ENCODE measurements around the gene RNF130. TPM values are rescaled to one million over a fixed set of nuclear protein-coding genes. Genes with fewer than 3 reads are reported as not detected.

The RNF130 gene
- total and polyA plus RNA-seq, 2 of the 13 experiments (the other 11 are each of a cell fraction or from before 2014, with no cell fraction given), result 28.2 to 28.3 TPM

- BruUV-seq (replicated peaks), result no TSS peak
- Histone ChIP-seq H3K36me3 (replicated peaks in 1 of 2; ENCODE audit: control insufficient read depth in 1 of 2, insufficient read depth in 2 of 2, low read length in 2 of 2) (0 out of 5 replicates have a peak, but pooled peaks cover 0 to 2% of the 10 kb centered on the region in 2 experiments), H2AFZ (ENCODE audit: low read length) (no peak overlapping the region), H3K4me1 (ENCODE audit: insufficient read depth, low read length) (no peaks in the 10 kb centered on the region), H3K27ac (ENCODE audit: extremely low read length, insufficient read depth, low read length) (no peak overlapping the region), H3K27me3 (ENCODE audit: control insufficient read depth in 1 of 2, insufficient read depth in 2 of 2, low read length in 2 of 2) (no peaks in the 10 kb centered on the region), H4K20me1 (ENCODE audit: insufficient read depth, low read length) (no peaks in the 10 kb centered on the region; the same call in 1 of the 2 replicates), H3K4me3 (replicated peaks in 1 of 3; ENCODE audit: insufficient read depth in 1 of 3, low read depth in 2 of 3, low read length in 3 of 3) (no peak overlapping the region), H3K4me2 (ENCODE audit: low read depth, low read length) (no peak overlapping the region), H3K79me2 (ENCODE audit: insufficient read depth, low read length) (no peaks in the 10 kb centered on the region), H3K9me3 (ENCODE audit: low read length) (no peaks in the 10 kb centered on the region), H3K9ac (ENCODE audit: insufficient read depth, low read depth, low read length) (no peak overlapping the region)
- intact Hi-C loops (cut with micrococcal nuclease; ENCODE audit: unreplicated experiment), result no loop called here
- ATAC-seq, result no peak
- POLR2A ChIA-PET, result no interaction called here
- WGBS (ENCODE audit: low lambda C conversion rate), result 75% methylated on average over 4 of the region's 4 CpGs
- in situ Hi-C loops (cut with HindIII; ENCODE audit: extremely low pct_ligation_motif_present, low pct_unique_long_range_greater_than_20kb), result no loop called here
- no peak for FAIRE-seq
- CTCF ChIA-PET (ENCODE audit: low intra/inter-chr PET ratio, low total read pairs), result no interaction called here
- peak; percentile 30 for DNase-seq (ENCODE audit: low spot score)
- TF ChIP-seq ZNF549 (CRISPR knock-in tag; IDR thresholded peaks at IDR 0.05) (no peak), E2F5 (CRISPR knock-in tag; conservative IDR thresholded peaks at IDR 0.05) (no peak), HIC2 (CRISPR knock-in tag; IDR thresholded peaks at IDR 0.05; ENCODE audit: low read depth) (no peak), ZBTB33 (CRISPR knock-in tag; IDR thresholded peaks at IDR 0.05) (peak; percentile 56), YEATS4 (CRISPR knock-in tag; IDR thresholded peaks at IDR 0.05; ENCODE audit: borderline replicate concordance) (no peak), TBL1XR1 (IDR thresholded peaks at IDR 0.05; ENCODE audit: borderline replicate concordance, low read length, partially characterized antibody) (no peak), GTF3A (CRISPR knock-in tag; conservative IDR thresholded peaks at IDR 0.05) (no peak), MEIS2 (CRISPR knock-in tag; IDR thresholded peaks at IDR 0.05) (no peak), MED13 (CRISPR knock-in tag; IDR thresholded peaks at IDR 0.05) (no peak), ATRX (CRISPR knock-in tag; IDR thresholded peaks at IDR 0.05; ENCODE audit: borderline replicate concordance) (no peak), EHMT2 (IDR thresholded peaks at IDR 0.05; ENCODE audit: borderline replicate concordance, low read depth, low read length) (no peak), ZBTB10 (CRISPR knock-in tag; IDR thresholded peaks at IDR 0.05; ENCODE audit: borderline replicate concordance) (no peak), ZNF670 (CRISPR knock-in tag; IDR thresholded peaks at IDR 0.05; ENCODE audit: borderline replicate concordance) (no peak), ZSCAN20 (CRISPR knock-in tag; IDR thresholded peaks at IDR 0.05; ENCODE audit: borderline replicate concordance) (no peak), TFDP1 (CRISPR knock-in tag; IDR thresholded peaks at IDR 0.05; ENCODE audit: borderline replicate concordance) (no peak), CREB1 (IDR thresholded peaks at IDR 0.05) (peak; percentile 92), CREB1 (CRISPR knock-in tag; IDR thresholded peaks at IDR 0.05) (no peak)
Measured at GRCh38 chr5:180026320-180026719, 45.2 kb downstream of the RNF130 start.
